NCI-H2227 treated with DMSO at 0.1 percent for 48 hours (cell line): ENCODE measurements around the gene TTBK2.
A peak's percentile ranks its signal among the peaks of the same experiment; 100 is the strongest.
"Not testable (repeated sequence)": the region's sequence is repeated elsewhere in the genome, so short reads cannot be mapped to it uniquely, and the experiment has no call there.

Experiments
- DNase-seq: peaks from one replicate; lab custom pipeline; 2025; lab: John Stamatoyannopoulos, UW

The TTBK2 gene

GRCh38 chr15:42825599-42825998 is 95.0 kb downstream of the TTBK2 start:
- DNase-seq, result no peak

GRCh38 chr15:42820811-42821210 is 99.8 kb downstream of the TTBK2 start:
- no peak for DNase-seq

- peak; percentile 1 for DNase-seq
Observed at GRCh38 chr15:42819786-42820185, 100.8 kb downstream of the TTBK2 start.

GRCh38 chr15:42811433-42811832 is 109.1 kb downstream of the TTBK2 start:
- DNase-seq, result no peak

- DNase-seq, result peak; percentile 18
Observed at GRCh38 chr15:42808913-42809312, 111.7 kb downstream of the TTBK2 start.

- no peak for DNase-seq
Observed at GRCh38 chr15:42805266-42805665, 115.3 kb downstream of the TTBK2 start.

- DNase-seq, result no peak
Observed at GRCh38 chr15:42804739-42805138, 115.8 kb downstream of the TTBK2 start.

- DNase-seq, result no peak
Observed at GRCh38 chr15:42803436-42803835, 117.1 kb downstream of the TTBK2 start.

- no peak for DNase-seq
Observed at GRCh38 chr15:42802168-42802567, 118.4 kb downstream of the TTBK2 start.

GRCh38 chr15:42800731-42801474 is 119.7 kb downstream of the TTBK2 start:
- no peak for DNase-seq

GRCh38 chr15:42798802-42799201 is 121.8 kb downstream of the TTBK2 start:
- no peak for DNase-seq

- no peak for DNase-seq
Observed at GRCh38 chr15:42796955-42797782, 123.4 kb downstream of the TTBK2 start.

- no peak for DNase-seq
Observed at GRCh38 chr15:42788725-42789124, 131.9 kb downstream of the TTBK2 start.

- no peak for DNase-seq
Observed at GRCh38 chr15:42786978-42787377, 133.6 kb downstream of the TTBK2 start.

- DNase-seq, result peak; percentile 67
Observed at GRCh38 chr15:42785569-42785968, 135.0 kb downstream of the TTBK2 start.

GRCh38 chr15:42784705-42785104 is 135.9 kb downstream of the TTBK2 start:
- DNase-seq, result no peak

- no peak for DNase-seq
Observed at GRCh38 chr15:42782716-42783115, 137.9 kb downstream of the TTBK2 start.

- DNase-seq, result no peak
Observed at GRCh38 chr15:42775416-42775815, 145.2 kb downstream of the TTBK2 start.

GRCh38 chr15:42772901-42773300 is 147.7 kb downstream of the TTBK2 start:
- no peak for DNase-seq

GRCh38 chr15:42772144-42772543 is 148.4 kb downstream of the TTBK2 start:
- DNase-seq, result no peak

- not testable (repeated sequence) for DNase-seq
Observed at GRCh38 chr15:42766109-42766508, 154.5 kb downstream of the TTBK2 start.

GRCh38 chr15:42764154-42764731 is 156.3 kb downstream of the TTBK2 start:
- peak; percentile 27 for DNase-seq

GRCh38 chr15:42761813-42762212 is 158.8 kb downstream of the TTBK2 start:
- DNase-seq, result not testable (repeated sequence)
